Embryonic facial prominence (tissue), 1 donor: Measurements from ENCODE around the gene HOMER3.

Experiments
- DNase-seq: peaks from one replicate; pipeline ENCODE4 v3.0.0-alpha.2; 2016; ENCODE audit errors: extremely low spot score

Gene HOMER3

GRCh38 chr19:18901491-18901890, 39.5 kb downstream of the HOMER3 start:
- no peak for DNase-seq

DNA sequence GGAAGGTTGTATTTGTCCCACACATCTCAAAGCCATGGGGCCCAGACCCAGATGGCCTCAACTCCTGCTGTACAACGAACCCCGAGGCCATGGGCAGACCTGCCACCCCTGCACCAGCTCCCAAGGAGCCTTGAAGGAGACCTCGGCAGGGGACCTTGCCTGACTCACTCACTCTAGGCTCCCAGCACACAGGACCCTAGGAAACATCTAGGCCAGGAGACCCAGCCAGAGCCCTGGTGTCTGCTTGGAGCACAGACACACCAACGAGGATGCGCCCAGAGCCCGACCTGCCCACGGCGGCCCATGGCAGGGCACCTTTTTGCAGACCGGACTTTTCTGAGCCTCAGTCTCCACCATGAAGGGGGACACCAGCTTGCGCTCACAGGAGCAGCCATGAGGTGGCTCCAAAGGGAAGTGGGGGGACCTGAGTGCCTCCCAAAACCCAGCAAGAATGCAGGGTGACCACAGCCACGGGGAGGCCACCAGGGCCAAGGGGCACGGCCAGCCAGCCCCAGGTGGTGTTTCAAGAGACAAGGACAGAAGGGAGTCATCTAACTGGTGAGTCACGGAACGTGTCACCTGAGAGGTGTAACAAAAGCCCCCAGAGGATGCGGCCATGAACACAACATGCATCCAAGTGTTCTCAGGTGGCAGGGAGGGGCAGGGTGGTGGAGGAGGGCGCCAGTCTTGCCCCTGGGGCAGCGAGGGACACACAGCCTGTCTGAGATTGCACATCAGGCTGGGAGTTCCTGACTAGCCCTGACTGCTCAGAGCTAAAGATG, 40.1 kb downstream of the HOMER3 start:
- DNase-seq = no peak

DNA sequence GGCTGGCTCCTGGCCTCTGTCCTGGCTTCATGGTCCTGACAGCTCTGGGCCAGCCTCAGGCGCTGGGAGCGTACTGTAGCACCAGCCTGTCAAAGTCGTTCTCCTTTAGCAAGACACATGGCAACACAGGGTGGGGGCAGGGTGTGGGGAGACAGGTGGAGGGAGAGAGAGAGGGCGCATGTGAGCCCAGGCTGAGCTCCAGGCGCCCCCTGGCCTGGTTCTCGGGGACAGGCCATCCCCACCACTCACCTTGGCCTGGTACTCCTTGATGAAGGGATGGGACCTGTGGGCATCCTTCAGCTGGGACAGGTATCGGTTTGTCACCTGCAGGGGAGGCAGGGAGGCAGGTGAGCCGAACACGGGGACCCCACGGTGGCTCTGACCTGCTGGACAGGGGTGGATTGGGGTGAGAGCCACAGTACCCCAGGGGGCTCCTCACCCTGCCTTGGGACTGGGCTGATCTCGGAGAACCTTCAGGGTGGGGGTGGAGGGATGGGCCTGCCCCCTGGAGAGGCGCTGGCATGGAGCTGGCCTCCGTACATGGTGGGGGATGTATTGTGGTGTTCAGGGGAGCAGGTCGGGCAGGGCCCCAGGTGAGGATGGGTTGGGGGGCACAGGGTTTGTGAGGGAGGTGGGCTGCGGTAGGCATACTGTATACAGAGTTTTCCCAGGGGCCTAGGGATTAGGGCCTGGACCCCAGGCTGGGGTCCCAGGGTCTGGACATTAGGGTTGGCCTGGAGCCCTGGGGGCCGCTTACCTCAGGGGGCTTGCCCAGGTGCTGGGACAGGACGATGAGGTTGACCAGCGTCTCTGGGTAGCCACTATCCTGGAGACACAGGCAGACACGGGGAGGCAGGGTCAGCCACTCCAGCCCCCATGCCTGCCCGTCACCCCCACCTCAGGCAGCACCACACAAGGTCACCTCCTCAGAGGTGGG, 41.1 kb downstream of the HOMER3 start:
- DNase-seq = no peak

GRCh38 chr19:18898607-18899408, 42.2 kb downstream of the HOMER3 start:
- DNase-seq = no peak

DNA sequence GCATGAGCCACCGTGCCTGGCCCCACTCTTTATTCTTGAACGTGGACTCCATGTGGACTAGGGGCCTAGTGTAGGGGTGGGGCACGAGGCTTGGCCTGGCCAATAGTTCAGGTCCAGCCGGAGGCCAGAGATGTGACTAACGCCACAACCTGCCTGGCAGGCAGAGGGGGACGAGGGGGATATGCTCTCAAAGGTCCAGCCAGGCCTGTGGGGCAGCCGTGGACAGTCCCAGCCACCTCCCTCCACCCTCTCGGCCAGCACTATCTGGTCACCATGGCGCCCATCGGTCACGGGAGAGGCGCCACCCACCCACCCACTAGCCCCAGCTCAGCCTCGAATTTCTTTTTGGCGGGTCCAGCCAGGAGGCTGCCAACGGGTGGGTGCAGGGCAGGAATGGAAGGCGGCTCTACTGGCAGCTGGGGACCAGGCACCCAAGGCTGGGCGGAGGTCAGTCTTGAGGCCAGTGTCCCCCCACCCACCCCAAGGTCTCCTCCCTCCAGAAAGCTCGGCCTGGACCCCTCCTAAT, 42.9 kb downstream of the HOMER3 start:
- DNase-seq = no peak

- DNase-seq = no peak
Measured at GRCh38 chr19:18897094-18898029, 43.7 kb downstream of the HOMER3 start.

DNA sequence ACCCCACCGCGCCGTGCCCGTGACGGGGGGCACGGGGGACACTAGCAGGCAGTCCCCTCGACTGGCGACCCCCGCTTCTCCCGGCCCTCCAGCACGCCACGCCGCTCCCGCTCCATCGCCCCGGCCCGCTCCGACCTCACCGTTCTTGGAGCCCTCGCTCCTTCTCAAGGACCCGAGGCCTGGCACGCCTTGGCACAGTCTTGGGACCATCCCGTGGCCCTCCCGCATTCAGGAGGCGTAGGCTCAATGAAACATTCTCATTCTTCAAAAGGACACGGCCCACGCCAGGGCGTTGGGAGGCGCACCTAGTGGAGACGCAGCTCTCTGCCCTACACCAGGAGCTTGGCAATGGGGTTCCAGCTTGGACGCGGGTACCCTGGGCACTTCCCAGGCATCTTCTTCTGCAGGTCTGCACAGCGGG, 44.6 kb downstream of the HOMER3 start:
- no peak for DNase-seq

GRCh38 chr19:18895824-18896341, 45.1 kb downstream of the HOMER3 start, which contains the start of gene CERS1:
CERS1 (minus strand) TSS chr19:18896158; CDS start chr19:18896072, 86 bp downstream.
- no peak for DNase-seq

DNA sequence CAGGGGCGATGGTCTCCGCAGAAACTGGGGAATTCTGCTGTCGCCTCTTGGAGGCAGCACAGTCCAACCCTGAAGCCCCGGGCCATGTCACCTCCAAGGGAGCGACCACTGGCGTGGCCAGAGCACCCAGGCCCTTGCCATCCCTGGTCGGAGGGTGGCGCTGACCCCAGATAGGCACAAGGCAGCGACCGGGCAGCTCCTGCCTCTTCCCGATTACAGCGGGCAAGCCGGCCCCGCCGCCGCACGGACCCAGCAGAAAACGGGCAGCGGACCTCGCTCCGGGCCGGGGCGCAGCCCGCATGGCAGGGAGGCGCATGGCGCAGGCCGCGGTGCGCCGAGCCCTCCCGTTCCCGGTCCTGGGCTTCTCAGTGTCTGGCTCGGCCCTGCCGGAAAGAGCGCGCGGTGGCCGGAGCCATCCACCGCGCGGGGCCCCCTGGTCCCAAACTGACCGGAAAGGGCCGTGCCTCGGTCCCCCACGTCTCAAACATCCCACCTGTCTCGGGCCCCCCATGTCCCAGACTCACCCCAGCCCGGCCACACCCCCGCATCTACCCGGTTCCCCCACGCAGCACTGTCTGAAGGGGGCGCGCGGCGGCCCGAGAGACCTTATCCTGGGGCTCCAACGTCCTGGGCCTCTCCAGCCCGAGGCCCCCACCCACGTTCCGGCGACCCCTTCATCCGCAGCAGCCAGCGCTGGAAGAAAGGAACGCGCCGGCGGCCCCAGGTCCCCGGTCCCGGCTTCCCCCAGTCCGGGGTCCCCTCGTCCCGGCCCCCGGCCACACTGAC, 45.8 kb downstream of the HOMER3 start:
- DNase-seq = no peak

- DNase-seq = peak; percentile 51
Measured at GRCh38 chr19:18894254-18895037, 46.6 kb downstream of the HOMER3 start.

GRCh38 chr19:18893587-18894253, 47.3 kb downstream of the HOMER3 start:
- no peak for DNase-seq

- DNase-seq = no peak
Measured at GRCh38 chr19:18889949-18890745, 50.9 kb downstream of the HOMER3 start.

GRCh38 chr19:18886972-18887371, 54.0 kb downstream of the HOMER3 start:
- DNase-seq = no peak

DNA sequence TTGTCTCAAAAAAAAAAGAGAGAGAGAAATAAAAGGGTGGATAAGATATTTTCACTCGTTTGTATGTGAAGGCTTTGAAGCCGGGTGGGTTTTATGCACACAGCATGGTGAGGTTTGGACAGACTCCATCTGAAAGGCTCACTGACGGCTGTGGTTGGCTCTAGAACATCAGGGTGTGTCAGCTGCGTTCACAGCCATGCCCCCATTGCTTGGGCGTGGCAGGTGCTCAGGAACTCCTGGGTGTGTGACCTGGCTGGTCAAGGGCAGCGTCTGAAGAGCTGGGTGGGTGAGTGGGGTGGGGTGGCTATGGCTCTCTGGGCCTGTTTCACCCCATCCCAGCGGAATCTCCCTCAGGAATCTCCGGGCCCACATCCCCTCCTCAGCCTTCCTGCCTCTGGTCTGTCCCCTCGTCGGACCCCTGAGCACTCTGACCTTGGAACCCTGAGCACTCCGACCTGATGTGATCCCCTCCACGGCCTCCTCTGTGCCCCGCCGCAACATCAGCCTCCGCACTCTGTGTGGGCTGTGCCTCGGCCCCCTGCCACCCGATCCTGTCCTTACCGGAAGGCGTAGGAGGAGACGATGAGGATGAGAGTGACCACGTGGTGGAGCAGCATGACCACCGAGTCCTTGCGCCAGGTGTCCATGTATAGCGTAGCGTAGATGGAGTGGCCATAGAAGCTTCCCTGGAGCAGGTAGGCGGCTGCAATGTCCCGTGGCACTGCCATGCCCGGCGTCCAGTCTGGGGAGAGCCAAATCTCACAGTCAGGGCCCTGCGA, 57.3 kb downstream of the HOMER3 start:
- DNase-seq = no peak

DNA sequence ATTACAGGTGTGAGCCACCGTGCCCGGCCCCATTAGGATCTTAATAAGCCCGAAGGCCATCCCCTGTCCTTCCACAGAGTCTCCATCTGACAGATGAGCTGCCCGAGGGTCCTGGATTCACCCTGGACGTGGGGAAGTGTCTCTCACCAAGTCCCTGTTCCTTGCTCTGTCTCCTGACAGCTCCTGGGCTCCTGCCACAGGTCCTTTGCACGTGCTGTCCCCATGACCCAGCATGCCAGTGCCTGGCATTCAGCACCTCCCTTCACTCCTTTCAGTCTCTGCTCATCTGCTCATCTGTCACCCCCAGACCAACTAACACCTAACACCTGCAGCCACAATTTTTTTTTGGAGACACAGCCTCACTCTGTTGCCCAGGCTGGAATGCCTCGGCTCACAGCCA, 59.5 kb downstream of the HOMER3 start:
- no peak for DNase-seq

GRCh38 chr19:18879579-18880373, 61.2 kb downstream of the HOMER3 start:
- DNase-seq = no peak
